Gastroesophageal sphincter (tissue), 4 donors: ENCODE data around the gene DDX46. TPM values are rescaled to one million over a fixed set of nuclear protein-coding genes. Genes with fewer than 3 reads are reported as not detected.

ENCODE experiments used
- ATAC-seq: fragments of 150-250 bp; one replicate; pipeline ENCODE4 v1.9.1; 2016; ENCODE audit warnings: mild to moderate bottlenecking, moderate library complexity
- H3K27ac ChIP-seq, 4 donors: fragments of 200-600 bp; sonication (generic) in 3 of 4; 1 replicate in 3 of 4; 2 replicates in 1 of 4; pipeline ENCODE4 v1.5.1; 2016 to 2019
- H3K27me3 ChIP-seq: fragments of 200-600 bp; sonication (generic); one replicate; pipeline ENCODE4 v1.5.1; 2019
- H3K36me3 ChIP-seq, 2 donors: fragments of 200-600 bp; sonication (generic); one replicate each; pipeline ENCODE4 v1.5.1; 2019; ENCODE audit warnings: control low read depth in 1 of 2
- H3K4me1 ChIP-seq, 3 donors: fragments of 200-600 bp; sonication (generic); 1 replicate in 2 of 3; 2 replicates in 1 of 3; pipeline ENCODE4 v1.5.1; 2016 to 2019; ENCODE audit warnings: control low read depth in 2 of 3
- H3K4me3 ChIP-seq, 2 donors: fragments of 200-600 bp; sonication (generic); one replicate each; pipeline ENCODE4 v1.5.1; 2019; ENCODE audit warnings: mild to moderate bottlenecking in 1 of 2, moderate library complexity in 1 of 2
- H3K9me3 ChIP-seq, 3 donors: fragments of 200-600 bp; sonication (generic); one replicate each; pipeline ENCODE4 v1.5.1; 2017 to 2019; ENCODE audit warnings: control low read depth in 2 of 3
- EP300 ChIP-seq: sonication (generic); formaldehyde crosslinking; IDR thresholded peaks from one replicate; pipeline ENCODE4 v1.6.1; 2017; ENCODE audit warnings: antibody characterized with exemption, mild to moderate bottlenecking
- POLR2A ChIP-seq, 2 donors: fragments of 450-650 bp; IDR thresholded peaks; one replicate each; pipeline ENCODE4 v1.6.1; 2017; ENCODE audit warnings: antibody characterized with exemption in 2 of 2, mild to moderate bottlenecking in 2 of 2, moderate library complexity in 1 of 2
- POLR2AphosphoS5 ChIP-seq: sonication (generic); formaldehyde crosslinking; IDR thresholded peaks from one replicate; pipeline ENCODE4 v1.6.1; 2017; ENCODE audit warnings: antibody characterized with exemption
- WGBS, 2 donors: methylation state at CpG; one replicate each; pipeline ENCODE4 v1.1.5; 2018; ENCODE audit warnings: low coverage in 1 of 2; 5-methylcytosine and 5-hydroxymethylcytosine counted together
- small RNA-seq, 4 donors: library from RNA; depleted of rRNA; stranded (forward); fragments of <200 nt; gene quantifications; one replicate each; pipeline ENCODE3, GENCODE V24; 2016
- total RNA-seq, 4 donors: library from RNA; depleted of rRNA; stranded (reverse); fragments of >200 nt; gene quantifications; one replicate each; pipeline ENCODE4 v1.1.0, GENCODE V29; 2016
- TF ChIP-seq, protein P1 (sequence below), 4 experiments: fragments of 200-600 bp in 2 of 4; fragments of 450-650 bp in 2 of 4; sonication (generic) in 1 of 4; IDR thresholded peaks; one replicate each; pipeline ENCODE4 v1.5.1; 2017 to 2019; ENCODE audit warnings: antibody characterized with exemption in 4 of 4, mild to moderate bottlenecking in 2 of 4, moderate library complexity in 2 of 4

The DDX46 gene
- total RNA-seq, 4 donors from 2014 or later: 30.4 to 53.5 (median 40.2) TPM

DNA sequence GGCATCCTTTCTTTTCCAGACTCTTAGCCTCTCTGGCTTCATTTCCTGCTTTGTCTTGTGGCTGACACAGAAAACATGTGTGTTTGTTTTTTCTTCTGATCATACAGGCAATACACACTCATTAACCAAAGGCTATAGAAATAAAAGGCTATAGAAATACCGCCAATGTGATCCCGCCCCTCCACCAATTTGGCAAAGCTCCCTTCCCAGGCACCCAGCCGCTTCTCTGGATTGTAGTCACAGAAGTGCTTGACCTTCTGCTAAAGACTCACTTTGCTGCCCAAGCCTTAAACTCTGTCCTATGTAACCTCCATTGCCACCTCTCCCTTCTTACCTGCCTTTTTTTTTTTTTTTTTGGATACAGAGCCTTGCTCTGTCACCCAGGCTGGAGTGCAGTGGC lies 120.9 kb downstream of the DDX46 start:
- ATAC-seq: no peak
- Histone ChIP-seq H3K27ac (no peak overlapping the region), H3K36me3 (no peaks in the 10 kb centered on the region), H3K4me1 (peaks cover 0 to 49% (median 9%) of the 10 kb centered on the region in 3 donors), H3K4me3 (no peak overlapping the region), H3K27me3 (no peaks in the 10 kb centered on the region), H3K9me3 (no peaks in the 10 kb centered on the region)
- TF ChIP-seq, protein P1, sequence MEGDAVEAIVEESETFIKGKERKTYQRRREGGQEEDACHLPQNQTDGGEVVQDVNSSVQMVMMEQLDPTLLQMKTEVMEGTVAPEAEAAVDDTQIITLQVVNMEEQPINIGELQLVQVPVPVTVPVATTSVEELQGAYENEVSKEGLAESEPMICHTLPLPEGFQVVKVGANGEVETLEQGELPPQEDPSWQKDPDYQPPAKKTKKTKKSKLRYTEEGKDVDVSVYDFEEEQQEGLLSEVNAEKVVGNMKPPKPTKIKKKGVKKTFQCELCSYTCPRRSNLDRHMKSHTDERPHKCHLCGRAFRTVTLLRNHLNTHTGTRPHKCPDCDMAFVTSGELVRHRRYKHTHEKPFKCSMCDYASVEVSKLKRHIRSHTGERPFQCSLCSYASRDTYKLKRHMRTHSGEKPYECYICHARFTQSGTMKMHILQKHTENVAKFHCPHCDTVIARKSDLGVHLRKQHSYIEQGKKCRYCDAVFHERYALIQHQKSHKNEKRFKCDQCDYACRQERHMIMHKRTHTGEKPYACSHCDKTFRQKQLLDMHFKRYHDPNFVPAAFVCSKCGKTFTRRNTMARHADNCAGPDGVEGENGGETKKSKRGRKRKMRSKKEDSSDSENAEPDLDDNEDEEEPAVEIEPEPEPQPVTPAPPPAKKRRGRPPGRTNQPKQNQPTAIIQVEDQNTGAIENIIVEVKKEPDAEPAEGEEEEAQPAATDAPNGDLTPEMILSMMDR (IDR thresholded peaks at IDR 0.05): no peak
- TF ChIP-seq EP300: no peak
- no peak for TF ChIP-seq POLR2A (IDR thresholded peaks at IDR 0.05)
- no peak for TF ChIP-seq POLR2AphosphoS5
- WGBS, 2 donors: 73 to 92% methylated on average over 3 of the region's 3 CpGs

Small RNA genes lying within 50 kb of the gene (small RNA-seq; reads per million reads assigned to genes)
- 0 reads per million in 4 donors for gene RNU6-757P

Other genes starting within 250 kb of the DDX46 start
- 100 to 1,000 TPM in 2 of 4 donors, 10 to 100 TPM in 2; 46.0 to 113 (median 89.2) TPM for gene JADE2, start 233.1 kb upstream of the DDX46 start, total RNA-seq
- gene SAR1B, start 126.0 kb upstream of the DDX46 start, total RNA-seq: 10 to 100 TPM; 40.1 to 45.0 (median 41.8) TPM
- gene SEC24A, start 110.0 kb upstream of the DDX46 start, total RNA-seq: 10 to 100 TPM; 13.0 to 18.3 (median 14.7) TPM
- 10 to 100 TPM; 35.7 to 47.3 (median 43.5) TPM for gene CAMLG, start 20.2 kb upstream of the DDX46 start, total RNA-seq
- 10 to 100 TPM; 47.3 to 92.3 (median 70.7) TPM for gene C5orf24, start 87.2 kb downstream of the DDX46 start, total RNA-seq
- 100 to 1,000 TPM in 1 of 4 donors, 10 to 100 TPM in 3; 68.5 to 119 (median 82.6) TPM for gene TXNDC15, start 115.6 kb downstream of the DDX46 start, total RNA-seq
- gene PCBD2, start 146.4 kb downstream of the DDX46 start, total RNA-seq: 10 to 100 TPM in 2 of 4 donors, 1 to 10 TPM in 2; 8.3 to 10.8 (median 9.5) TPM
- gene CATSPER3, start 209.1 kb downstream of the DDX46 start, total RNA-seq: under 1 TPM in 2 of 4 donors, not detected in 2; 0.62 to 0.78 TPM